ENCODE results near the gene TNFRSF14.

The TNFRSF14 gene

DNA sequence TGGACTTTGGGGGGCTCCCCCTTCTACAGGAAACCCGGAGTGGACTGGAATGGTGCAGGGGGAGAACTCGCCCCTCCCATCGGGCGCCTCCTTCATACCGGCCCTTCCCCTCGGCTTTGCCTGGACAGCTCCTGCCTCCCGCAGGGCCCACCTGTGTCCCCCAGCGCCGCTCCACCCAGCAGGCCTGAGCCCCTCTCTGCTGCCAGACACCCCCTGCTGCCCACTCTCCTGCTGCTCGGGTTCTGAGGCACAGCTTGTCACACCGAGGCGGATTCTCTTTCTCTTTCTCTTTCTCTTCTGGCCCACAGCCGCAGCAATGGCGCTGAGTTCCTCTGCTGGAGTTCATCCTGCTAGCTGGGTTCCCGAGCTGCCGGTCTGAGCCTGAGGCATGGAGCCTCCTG, at the start of gene TNFRSF14:
Gene TNFRSF14 (plus strand): TSS at position 95 of the 401 bp plus-strand sequence. CDS start 294 bp downstream, at position 389.
- peak; percentile 61 for DNase-seq

DNA sequence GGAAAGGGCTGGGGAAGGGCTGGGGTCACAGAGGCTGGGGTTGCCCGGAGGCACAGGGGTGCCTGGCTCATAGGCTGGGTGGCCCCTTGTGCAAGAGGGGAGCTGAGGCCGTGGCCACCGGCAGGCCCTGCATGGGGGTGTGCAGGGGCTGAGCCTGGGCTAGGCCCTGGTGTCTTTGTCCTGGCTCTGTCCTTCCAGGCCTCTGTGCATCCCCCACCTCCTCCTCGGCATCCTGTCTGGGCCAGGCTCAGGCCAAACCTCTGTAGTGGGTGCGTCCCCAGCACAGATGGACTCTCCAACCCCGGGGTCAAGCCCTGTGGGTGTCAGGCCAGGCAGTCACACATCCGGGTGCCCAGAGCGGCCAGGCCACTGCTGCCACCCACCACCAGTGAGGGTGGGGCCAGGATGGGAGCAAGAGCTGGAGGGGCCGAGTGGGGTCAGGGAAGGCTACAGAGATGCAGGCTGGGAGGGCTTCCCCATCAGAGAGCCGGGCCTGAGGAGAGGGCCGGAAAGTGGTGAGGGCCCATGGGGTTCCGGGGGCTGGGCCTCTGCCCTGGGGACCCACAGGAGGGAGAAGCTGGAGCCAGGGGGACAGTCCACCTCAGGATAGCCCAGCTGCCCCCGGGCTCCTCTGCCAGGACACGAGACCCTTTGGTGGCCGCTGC, 49.1 kb upstream of the TNFRSF14 start:
- no peak for DNase-seq

DNA sequence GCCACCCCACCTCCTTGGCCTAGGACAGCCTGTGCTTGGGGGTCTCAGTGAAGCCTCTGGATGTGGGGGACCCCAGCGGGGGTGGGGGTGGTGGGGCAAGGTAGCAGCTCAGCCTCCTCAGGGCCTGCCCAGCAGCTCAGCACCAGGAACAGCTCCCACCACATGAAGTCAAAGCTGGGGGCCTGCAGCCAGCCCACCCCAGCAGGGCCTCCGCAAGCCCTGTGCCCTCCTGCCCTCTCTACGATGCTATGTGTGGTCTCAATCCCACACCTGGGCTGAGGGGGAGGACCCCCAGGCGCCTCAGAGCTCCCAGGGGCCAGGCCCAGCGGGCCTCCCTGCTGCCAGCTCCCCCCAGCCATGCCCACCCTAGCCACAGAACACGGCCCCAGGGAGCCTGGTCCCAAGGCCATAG, 48.4 kb upstream of the TNFRSF14 start:
- no peak for DNase-seq

DNA sequence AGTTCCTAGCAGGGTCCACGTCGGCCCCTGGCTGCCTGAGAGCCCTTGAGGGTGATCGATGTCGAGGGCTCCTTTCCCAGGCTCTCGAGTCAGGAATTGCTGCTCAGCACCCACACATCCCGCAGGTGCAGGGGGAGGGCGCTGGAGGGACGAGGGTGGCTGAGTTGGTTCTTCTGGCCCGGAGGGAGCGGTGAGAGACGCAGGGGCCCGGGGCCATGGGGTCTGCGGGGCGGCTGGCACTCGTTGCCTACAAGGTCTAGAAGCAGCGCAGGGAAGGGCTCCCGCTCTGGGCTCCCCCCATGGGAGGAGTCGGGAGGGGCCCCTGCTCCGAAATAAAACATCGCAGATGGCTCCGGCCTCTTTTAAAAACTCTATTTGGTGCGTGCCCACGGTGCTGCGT, 48.0 kb upstream of the TNFRSF14 start:
- DNase-seq, result no peak

DNA sequence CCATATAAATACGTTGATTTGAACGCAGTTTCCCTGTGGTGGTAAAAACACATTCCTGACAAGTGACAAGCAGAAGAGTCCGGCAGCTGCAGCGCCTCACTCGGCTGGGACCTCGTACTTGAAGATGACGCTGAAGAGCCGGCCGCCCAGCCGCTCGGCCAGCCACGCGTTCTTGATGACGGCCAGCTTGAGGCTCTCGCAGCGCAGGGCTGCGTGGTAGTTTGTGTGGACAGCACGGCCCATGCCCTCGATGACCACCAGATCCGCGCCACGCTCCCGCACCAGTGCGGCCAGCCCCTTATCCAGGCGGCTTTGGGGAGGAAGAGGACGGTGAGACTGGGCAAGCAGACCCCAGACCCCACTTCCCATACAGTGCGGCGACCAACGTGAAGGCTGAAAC, 47.4 kb upstream of the TNFRSF14 start:
- DNase-seq, result no peak

GRCh38 chr1:2509589-2509988, 46.6 kb upstream of the TNFRSF14 start:
- no peak for DNase-seq

DNA sequence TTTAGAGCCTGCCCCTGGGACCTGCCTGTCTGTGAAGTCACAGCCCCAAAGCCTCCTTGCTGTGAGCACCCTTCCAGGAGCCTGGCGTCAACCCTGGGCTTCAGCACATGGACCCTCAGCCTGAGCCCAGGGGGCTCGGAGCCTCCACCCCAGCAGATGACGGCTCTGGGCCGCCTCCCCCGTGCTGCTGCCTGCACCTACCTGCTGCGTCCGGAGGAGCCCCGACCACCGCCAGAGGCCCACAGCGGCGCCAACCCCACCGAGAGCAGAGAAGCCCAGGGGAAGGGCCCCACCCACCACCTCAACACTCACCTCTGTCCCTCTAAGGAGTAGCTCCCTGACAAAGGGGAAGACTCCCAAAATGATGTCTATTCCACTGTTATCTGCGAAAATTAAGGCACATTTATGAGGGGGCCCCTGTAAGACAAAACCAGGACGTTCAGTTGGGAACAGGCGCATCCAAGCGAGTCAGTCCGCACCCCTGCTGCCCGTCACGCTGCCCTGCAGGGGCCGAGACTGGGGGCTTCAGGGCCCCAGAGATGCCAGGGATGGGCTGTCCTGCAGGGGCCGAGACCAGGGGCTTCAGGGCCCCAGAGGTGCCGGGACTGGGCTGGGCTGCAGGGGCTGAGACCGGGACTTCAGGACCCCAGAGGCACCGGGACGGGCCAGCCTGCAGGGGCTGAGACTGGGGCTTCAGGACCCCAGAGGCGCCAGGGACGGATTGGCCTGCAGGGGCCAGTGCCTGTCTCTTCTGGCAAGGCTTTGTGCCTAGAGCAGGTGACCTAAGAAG, 45.6 kb upstream of the TNFRSF14 start:
- no peak for DNase-seq

DNA sequence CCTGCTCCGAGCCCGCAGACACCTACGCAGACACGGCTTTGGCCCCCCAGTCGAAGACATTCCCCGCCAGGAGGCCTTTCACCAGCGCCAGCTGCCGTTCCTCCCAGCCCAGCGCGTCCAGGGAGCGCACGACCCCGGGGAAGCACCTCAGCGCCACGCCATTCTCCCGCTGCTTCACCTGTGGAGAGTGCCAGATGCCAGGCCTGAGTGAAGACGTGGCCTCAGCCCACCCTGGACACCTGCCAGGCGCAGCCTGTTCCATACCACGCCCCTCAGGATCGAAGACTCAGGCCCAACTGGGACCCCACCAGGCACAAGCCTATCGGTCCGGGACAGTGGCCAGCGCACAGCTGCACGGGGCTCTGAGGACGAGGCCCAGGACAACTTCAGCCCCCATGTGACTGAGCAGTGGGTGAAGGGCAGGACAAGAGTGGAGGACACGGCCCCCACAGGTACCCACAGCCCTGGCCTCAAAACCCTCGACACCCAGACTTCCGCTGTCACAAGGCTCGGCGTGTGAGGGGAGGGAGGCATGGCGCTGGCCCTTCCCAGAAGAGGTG, 43.2 kb upstream of the TNFRSF14 start:
- no peak for DNase-seq

- DNase-seq, result no peak
These were observed 42.1 kb upstream of the TNFRSF14 start for GRCh38 chr1:2513939-2514652.

- no peak for DNase-seq
These were observed 41.1 kb upstream of the TNFRSF14 start for GRCh38 chr1:2514863-2515762.

DNA sequence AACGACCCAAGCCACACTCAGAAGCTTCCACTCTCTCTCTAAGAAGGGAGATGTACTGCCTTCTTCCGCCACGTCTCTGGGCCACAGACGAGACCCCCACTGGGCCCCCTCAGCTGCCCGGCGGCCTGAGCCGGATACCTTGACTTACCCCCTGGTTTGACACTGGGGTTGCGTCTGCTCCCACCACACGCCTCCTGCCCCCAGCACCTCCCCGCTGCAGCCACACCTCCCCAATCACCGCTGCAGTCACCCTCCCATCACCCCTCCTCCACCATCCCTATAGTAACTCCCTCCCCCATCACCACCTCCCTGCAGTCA, 40.4 kb upstream of the TNFRSF14 start:
- DNase-seq, result no peak

- DNase-seq, result no peak
These were observed 40.0 kb upstream of the TNFRSF14 start for GRCh38 chr1:2516124-2516523.

DNA sequence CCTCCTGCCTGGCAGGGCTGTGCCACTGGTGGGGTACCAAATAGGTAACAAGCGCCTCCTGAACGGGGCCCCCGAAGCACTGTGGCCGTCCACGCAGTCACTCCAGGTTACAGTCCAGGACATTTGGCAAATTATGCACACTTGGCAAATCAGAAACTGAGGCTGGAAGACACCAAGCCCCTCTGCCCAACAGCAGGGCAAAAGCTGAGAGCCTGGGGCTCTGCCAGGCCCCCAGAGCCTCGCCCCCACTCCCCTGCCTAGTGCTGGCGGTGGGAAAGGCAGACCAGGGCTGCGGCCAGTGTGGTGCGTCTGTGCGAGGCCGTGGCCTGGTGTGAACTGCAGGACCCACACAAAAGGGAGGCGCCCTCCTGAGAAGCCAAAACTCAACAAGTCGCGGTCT, 39.2 kb upstream of the TNFRSF14 start:
- DNase-seq, result no peak

DNA sequence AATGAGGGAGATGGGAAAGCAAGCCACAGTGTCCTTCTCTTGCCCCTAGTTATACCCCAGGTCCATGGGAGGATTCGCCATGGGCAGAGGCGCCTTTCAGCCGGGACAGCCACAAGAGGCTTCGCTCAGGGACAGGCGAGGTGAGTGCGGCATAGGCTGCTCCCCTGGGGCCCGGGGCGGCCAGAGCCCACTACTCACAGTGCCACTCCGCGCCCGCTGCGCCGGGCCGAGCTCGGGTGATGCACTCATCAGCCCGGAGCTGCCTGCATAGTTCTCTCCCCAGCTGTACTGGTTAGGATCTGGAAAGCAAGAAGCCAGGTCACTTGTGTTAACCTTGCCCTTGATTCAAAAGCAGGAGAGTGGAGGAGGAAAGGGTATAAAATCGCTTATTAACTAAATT, 38.2 kb upstream of the TNFRSF14 start:
- DNase-seq, result no peak

GRCh38 chr1:2518528-2518927, 37.6 kb upstream of the TNFRSF14 start:
- no peak for DNase-seq

DNA sequence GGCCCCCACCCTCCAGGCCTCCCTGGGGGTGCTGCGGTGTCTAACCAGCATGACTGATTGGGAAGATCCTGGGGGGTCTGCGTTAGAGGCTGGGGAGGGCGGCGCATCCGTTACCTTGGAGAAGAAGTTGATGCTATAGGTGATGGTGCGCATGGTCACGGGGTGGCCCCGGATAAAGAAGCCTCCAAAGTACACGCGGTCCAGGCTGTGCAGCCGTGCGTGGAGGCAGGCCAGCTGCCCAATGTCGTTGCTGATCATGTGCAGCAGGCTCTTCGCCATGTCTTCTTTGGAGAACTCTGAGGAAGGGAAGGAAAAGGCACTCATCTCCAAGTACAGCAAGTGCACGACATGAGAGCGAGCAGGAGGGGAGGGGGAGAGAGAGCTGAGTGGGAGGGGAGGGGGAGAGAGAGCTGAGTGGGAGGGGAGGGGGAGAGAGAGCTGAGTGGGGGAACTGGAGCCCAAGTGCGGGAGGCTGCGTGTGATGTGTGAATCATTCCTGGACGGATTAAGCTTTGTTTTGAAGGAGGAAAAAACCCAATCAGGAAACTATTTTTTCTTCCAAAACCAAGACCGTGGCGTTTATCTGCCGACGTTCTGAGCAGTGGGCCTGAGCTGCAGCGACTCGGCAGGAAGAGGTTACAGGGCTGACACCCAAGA, 37.0 kb upstream of the TNFRSF14 start:
- DNase-seq, result no peak

- DNase-seq, result no peak
These were observed 36.4 kb upstream of the TNFRSF14 start for GRCh38 chr1:2519729-2520128.

DNA sequence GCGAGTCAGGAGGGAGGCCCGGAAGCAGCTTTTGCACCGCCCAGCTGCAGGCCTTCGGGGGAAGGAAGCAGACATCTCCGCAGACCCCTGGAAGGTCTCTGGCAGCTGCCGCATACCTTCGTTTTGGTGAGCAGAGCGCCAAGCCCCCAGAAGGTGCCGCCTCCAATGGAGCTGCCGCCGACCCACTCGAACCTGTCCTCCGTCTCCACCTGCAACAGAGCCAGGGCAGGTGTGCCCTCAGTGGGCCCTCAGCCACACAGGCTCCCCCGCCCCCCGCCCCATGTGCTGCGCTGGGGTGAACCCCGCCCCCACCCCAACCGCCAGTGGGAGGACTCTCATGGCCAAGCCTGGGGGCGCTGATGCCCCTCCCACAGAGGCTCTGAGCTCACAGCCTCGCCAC, 36.0 kb upstream of the TNFRSF14 start:
- no peak for DNase-seq

DNA sequence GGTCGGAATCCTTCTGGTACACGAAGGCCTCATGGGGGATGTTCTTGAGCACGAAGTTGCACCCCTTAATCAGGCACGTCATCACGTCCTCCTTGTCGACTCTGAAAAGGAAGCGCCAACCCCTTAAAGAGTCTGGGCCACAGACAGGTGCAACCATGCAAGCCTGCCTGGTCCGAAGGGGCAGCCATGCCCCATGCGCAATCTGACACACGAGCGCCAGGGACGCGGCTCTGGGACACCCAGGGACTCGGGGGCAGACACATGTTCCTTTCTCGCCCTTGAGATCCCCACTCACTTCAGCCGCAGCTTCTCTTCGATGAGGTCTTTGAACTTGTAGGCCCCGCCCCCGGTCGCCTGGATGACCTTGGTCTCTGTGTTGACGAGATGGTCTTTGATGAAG, 35.4 kb upstream of the TNFRSF14 start:
- no peak for DNase-seq

GRCh38 chr1:2522230-2522629, 33.9 kb upstream of the TNFRSF14 start:
- DNase-seq, result no peak

DNA sequence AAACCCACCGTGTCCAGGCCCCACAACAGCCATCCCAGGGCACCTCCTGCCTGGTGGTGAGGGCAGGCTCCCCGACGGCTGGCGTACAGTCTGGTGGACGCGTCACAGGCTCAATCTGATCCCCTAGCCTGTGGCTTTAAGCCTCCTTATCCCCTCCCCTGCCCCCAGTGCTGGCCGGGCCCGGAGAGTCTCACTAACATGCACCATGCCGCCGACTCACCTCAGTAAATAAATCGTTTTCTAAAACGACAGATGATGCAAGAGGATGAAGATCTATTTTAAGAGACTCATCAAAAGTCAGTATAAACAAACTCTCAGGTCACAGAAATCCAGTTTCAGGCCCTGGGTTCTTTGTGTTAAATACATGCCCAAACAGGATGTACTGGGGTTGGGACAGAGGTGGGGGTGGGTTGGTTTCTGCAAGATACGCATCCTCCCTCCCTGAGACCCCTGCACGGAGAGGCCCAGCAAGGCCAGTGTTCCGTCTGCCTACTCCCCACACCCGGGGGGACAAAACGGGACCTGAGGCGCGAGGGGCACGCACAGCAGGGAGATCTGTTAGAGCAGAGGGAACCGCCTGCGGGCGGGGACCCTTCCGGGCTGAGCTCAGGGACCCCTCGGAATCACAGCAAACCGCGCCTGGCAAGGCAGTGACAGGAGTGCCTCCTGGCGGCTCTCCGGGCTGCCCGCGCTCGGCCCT, 32.8 kb upstream of the TNFRSF14 start:
- DNase-seq, result no peak
